Adipose tissue (tissue), 3 donors: ENCODE data around the gene MAMDC2. TPM values are rescaled to one million over a fixed set of nuclear protein-coding genes. Genes with fewer than 3 reads are reported as not detected.
"Not testable (repeated sequence)": the region's sequence is repeated elsewhere in the genome, so short reads cannot be mapped to it uniquely, and the experiment has no call there.

Source experiments
- H3K27ac ChIP-seq: one replicate; pipeline ENCODE4 v1.5.1; 2013; ENCODE audit warnings: low read depth, low read length
- WGBS, 3 donors: extraction: QIAGEN DNeasy Blood & Tissue Kit; methylation state at CpG; one replicate each; pipeline ENCODE4 v1.1.7; 2013; 5-methylcytosine and 5-hydroxymethylcytosine counted together
- polyA plus RNA-seq, 3 donors: library from polyadenylated mRNA; stranded (reverse); fragments of 200-250 nt; gene quantifications; one replicate each; pipeline ENCODE4 v1.2.3, GENCODE V29; 2013
- donor health status: healthy with polysubstance abuse.
- donor health status: Bipolar disorder and iron deficiency.
- donor health status: healthy.

MAMDC2 gene
- polyA plus RNA-seq, 3 donors = 2.8 to 8.8 (median 3.2) TPM

- no peak overlapping the region for H3K27ac ChIP-seq
- WGBS, 3 donors = 67 to 73% (median 69%) methylated on average over 1 of the region's 1 CpG
These were observed 175.1 kb downstream of the MAMDC2 start for GRCh38 chr9:70218767-70219166.

DNA sequence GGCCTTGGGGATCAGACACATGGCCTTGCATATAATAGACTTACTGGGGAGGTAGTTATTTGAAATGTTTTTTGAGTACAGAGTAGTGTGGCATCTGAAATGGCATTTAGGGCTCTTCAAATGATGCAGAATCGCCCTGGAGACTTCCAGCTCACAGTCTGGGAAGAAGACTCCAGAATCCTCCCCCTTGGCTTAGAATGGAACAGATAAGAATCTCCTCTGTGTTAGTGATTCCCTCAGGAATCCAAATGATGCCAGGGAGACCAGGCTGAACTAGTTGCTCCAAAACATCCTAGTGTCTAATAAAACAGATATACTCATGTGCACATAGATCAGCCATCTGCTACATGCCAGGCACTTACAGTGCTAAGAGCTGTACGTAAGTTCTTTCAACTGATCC lies 176.6 kb downstream of the MAMDC2 start:
- WGBS, 3 donors = 79 to 95% (median 95%) methylated on average over 2 of the region's 2 CpGs

GRCh38 chr9:70222354-70222753 lies 178.7 kb downstream of the MAMDC2 start:
- no peak overlapping the region for H3K27ac ChIP-seq
- WGBS, 3 donors = 70 to 86% (median 83%) methylated on average over 1 of the region's 1 CpG

More for the DNA sequence above, 176.6 kb downstream of the MAMDC2 start:
- no peak overlapping the region for H3K27ac ChIP-seq

- no peak overlapping the region for H3K27ac ChIP-seq
- 27 to 78% (median 76%) methylated on average over 2 of the region's 2 CpGs for WGBS, 3 donors
These were observed 184.5 kb downstream of the MAMDC2 start for GRCh38 chr9:70228118-70228517.

GRCh38 chr9:70228611-70229010 lies 185.0 kb downstream of the MAMDC2 start:
- 75 to 85% (median 81%) methylated on average over 2 of the region's 2 CpGs for WGBS, 3 donors
- no peak overlapping the region for H3K27ac ChIP-seq

DNA sequence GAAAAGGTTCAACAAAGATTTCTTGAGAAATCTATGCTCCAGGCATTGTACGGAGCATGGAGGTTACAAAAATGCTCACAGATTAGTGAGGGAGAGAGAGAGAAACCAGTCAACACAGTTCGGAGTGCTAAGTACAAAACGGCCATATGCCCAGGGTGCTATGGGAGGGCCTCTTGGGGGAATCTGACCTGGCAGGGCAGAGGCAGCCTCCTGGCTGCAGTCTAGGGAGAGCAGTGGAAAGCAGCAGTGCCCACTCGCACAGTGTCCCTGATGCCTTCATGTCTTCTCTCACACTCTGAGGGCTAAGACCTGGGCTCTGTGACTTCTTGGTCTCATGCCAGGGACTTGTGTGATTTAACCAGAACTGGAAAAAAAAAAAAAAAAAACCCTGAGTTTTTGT lies 185.4 kb downstream of the MAMDC2 start:
- no peak overlapping the region for H3K27ac ChIP-seq
- 69 to 81% (median 74%) methylated on average over 4 of the region's 4 CpGs for WGBS, 3 donors

DNA sequence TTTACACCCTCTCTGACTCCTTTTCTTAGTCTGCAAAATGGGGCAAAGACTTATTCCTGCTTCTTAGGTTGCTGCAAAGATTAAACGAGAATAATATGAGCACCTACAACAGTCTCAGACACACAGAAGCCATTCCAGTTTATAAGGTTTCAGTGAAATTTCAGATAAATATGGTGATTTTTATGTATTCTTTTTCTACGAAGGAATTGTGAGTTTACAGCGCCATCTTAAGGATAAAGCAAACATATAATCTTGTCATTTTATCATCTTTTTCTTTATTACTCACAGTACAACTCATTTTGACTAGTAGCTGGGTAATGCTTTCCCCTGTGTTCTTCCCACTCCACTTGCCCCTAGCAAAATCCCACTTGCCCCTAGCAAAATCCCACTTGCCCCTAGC lies 185.9 kb downstream of the MAMDC2 start:
- no peak overlapping the region for H3K27ac ChIP-seq

DNA sequence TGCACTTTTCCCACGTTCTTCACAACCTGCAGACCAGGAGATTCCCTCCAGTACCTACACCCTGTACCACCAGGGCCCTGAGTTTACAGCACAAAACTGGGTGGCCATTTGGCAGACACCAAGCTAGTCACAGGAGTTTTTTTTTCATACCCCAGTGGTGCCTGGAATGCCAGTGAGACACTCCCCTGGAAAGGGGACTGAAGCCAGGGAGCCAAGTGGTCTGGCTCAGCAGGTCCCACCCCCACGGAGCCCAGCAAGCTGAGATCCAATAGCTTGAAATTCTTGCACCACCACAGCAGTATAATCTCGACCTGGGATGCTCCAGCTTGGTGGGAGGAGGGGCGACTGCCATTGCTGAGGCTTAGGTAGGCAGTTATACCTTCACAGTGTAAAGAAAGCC lies 188.8 kb downstream of the MAMDC2 start:
- WGBS, 3 donors = 44 to 59% (median 44%) methylated on average over 4 of the region's 4 CpGs
- no peak overlapping the region for H3K27ac ChIP-seq

More for the DNA sequence above, 185.9 kb downstream of the MAMDC2 start:
- 61 to 70% (median 63%) methylated on average over 3 of the region's 3 CpGs for WGBS, 3 donors

DNA sequence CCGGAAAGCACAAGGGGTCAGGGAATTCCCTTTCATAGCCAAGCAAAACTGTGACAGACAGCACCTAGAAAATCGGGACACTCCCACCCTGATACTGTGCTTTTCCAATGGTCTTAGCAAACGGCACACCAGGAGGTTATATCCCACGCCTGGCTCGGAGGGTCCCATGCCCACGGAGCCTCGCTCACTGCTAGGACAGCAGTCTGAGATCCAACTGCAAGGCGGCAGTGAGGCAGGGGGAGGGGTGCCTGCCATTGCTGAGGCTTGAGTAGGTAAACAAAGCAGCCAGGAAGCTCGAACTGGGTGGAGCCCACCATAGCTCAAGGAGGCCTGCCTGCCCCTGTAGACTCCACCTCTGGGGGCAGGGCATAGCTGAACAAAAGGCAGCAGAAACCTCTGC lies 190.6 kb downstream of the MAMDC2 start:
- H3K27ac ChIP-seq = not testable (repeated sequence)
- 89 to 92% (median 92%) methylated on average over 9 of the region's 9 CpGs for WGBS, 3 donors

- WGBS, 3 donors = 94 to 100% (median 97%) methylated on average over 1 of the region's 1 CpG
- H3K27ac ChIP-seq = not testable (repeated sequence)
These were observed 202.3 kb downstream of the MAMDC2 start for GRCh38 chr9:70245952-70246351.

DNA sequence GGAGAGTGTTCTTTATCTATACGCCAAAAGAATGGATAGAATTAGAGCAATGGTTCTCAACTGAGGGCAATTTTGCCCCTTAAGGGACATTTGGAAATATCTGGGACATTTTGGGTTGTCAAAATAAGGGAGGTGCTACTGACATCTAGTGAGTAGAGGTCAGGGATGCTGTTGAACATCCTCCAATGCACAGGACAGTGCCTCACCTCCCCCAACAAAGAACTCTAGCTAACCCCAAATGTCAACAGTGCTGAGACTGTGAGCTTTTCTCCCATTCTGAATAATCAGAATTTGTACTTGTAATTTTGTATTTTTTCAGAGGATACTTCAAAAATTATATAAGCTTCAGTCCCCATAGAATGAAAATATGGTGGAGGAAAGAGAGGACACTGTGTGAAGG lies 206.6 kb downstream of the MAMDC2 start:
- H3K27ac ChIP-seq = no peak overlapping the region
- WGBS, 3 donors = 91 to 92% (median 92%) methylated on average over 1 of the region's 1 CpG

DNA sequence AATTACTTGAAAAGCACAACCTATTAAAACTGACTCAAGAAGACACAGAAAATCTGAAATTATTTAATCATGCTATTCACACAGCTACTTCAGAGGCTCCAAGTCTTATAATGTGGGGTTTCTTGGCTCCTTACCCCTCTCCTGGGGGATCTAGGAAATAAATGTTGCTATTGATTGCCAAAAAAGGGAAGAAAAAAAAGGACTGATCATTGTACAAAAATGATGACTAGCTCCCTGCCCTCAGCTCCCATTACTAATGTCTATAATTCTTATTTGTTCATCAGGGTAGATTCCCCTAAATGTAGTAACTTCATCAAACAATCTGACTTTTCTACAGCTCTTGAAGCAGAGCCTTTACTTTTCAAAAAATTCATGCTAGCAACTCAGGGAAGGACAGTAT lies 211.8 kb downstream of the MAMDC2 start:
- no peak overlapping the region for H3K27ac ChIP-seq

DNA sequence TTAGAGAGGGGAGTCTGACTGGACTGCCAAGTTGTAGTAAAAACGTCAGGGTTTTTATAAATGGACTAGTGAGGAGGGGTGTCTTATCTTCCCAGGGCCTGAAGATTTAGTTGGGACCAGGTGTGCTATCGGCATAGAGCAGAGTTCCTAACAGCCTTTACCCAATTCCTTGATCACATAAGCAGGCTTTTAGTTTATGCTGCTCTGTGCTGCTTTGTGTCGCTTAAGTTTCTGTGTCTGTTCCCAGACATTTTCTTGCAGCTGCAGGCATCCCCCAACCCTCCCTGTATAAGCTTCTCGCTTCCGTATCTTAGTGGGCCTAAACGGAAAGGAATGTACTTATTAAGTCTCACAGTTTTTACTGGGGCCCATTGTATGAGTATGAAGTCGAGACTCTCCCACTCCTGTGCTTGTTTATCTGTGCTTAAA lies 212.5 kb downstream of the MAMDC2 start:
- H3K27ac ChIP-seq = no peak overlapping the region
- WGBS, 3 donors = 18 to 72% (median 61%) methylated on average over 7 of the region's 7 CpGs

DNA sequence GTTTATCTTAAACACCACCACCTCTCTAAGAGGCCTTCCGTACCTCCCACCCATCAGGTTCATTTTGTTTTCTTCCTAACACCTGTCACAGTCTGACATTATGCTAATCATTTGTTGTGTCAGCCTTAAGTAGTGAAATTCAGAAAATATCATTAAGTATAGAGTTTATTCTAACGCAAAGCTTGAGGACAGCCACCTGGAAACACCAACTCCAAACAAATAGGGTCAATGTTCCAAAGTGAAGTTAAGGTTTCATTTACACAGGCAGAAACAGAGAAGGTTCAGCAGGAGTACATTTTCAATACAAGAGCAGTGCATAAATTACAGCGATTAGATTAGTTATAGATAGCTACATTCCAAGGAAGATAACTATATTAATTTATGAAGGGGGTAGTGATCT lies 213.9 kb downstream of the MAMDC2 start:
- 25 to 90% (median 80%) methylated on average over 3 of the region's 3 CpGs for WGBS, 3 donors
- no peak overlapping the region for H3K27ac ChIP-seq

DNA sequence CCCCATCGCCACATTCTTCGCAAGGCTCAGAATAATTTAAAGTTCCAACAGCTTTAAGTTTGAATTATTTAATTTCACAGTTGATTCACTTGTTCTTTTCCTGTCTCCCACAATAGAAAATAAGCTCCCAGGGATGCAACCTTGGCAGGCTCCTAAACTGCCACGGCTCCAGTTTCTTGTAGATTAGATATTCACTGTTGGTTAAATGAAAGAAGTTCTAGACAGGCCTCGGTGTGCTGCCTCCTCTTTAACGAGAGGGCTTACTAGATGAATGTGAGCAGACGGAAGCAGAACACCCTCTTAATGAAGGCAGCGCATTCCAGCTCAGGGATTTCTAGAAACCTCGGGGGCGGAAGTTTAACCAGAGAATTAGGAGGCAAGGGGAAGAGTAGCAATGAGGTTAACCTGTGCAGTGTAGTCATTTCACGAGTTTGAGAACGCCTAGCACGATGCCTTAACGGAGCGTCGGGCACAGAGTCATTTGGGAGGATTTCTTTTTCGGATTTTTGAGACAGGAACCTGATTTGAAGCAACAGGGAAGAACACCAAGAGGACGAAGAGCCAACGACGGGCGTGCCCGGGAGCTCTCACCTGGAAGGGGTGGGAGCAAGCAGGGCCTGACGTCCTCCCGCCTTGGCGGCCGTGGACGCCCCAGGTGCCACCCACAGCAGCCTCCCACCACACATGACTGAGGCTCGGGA lies 214.5 kb downstream of the MAMDC2 start:
- peak overlapping the region; percentile 83 for H3K27ac ChIP-seq
- WGBS, 3 donors = 4 to 8% (median 7%) methylated on average over 27 of the region's 27 CpGs

DNA sequence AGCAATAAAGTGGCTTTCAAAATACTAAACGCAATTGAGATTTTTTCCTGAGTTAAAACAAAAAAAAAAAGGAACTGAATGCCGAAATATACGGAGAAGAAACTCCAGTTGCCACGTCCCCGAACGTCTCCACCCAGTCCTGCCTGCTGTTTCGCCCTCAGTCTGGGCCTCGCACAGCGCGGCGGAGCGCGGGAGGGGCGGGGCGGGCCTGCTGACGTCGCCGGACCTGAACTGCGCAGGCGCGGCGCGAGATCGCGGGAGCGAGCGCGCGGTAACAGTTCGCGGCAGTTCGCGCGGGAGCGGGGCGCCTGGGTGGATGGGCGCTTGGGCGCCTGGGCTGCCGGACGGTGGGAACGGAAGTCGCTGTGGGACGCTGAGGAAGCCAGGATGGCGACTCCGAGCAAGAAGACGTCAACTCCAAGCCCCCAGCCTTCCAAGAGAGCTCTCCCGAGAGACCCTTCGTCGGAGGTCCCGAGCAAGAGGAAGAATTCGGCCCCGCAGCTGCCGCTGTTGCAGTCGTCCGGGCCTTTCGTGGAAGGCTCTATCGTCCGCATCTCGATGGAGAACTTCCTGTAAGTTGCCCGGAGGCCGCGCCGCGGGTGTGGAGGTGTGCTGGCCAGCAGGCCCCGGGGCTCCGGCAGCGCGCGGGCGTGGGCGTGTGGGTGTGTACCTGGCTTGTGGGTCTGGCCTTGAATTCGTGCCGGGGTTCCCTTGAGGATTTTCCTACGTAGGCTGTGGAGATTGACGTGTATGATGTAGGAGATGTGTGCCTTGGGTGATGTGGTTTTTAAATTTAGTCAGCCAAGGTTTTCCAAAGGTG lies 215.3 kb downstream of the MAMDC2 start, which contains the start of gene SMC5:
Gene SMC5, plus strand, starts transcription at position 287 of the 820 bp plus-strand sequence. Its CDS starts 101 bp downstream, at position 388.
- H3K27ac ChIP-seq = peak within 1 kb of the TSS; percentile 83
- WGBS, 3 donors = 0 to 1% (median 0%) methylated on average over 64 to 75 of the region's 75 CpGs

- WGBS, 3 donors = 0 to 2% (median 1%) methylated on average over 10 of the region's 10 CpGs
- no peak overlapping the region for H3K27ac ChIP-seq
These were observed 215.8 kb downstream of the MAMDC2 start for GRCh38 chr9:70259512-70259802.

GRCh38 chr9:70260007-70260443 lies 216.4 kb downstream of the MAMDC2 start:
- no peak overlapping the region for H3K27ac ChIP-seq
- WGBS, 3 donors = 68 to 91% (median 90%) methylated on average over 30 of the region's 30 CpGs

DNA sequence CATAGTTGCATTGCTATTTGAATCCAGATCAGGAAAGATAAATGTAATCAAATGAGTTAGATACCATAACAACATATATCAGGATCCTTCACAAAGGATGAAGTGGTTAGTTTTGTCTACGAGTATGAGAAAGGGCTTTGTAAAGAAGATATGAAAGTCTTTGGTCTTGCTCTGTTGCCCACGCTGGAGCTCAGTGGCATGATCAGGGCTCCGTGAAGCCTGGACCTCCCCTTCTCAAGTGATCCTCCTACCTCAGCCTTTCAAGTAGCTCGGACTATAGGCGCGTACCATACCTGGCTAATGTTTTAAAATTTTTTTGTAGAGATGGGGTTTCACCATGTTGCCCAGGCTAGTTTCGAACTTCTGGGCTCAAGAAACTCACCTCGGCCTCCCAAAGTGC lies 217.0 kb downstream of the MAMDC2 start:
- H3K27ac ChIP-seq = no peak overlapping the region
- 89 to 95% (median 94%) methylated on average over 8 of the region's 8 CpGs for WGBS, 3 donors
